Measurements from ENCODE around the gene MYH11. TPM values are rescaled to one million over a fixed set of nuclear protein-coding genes. Genes with fewer than 3 reads are reported as not detected.
"Not testable (repeated sequence)": the region's sequence is repeated elsewhere in the genome, so short reads cannot be mapped to it uniquely, and the experiment has no call there.

Gene MYH11
- total RNA-seq, 1 experiment from 2014 or later: not detected

DNA sequence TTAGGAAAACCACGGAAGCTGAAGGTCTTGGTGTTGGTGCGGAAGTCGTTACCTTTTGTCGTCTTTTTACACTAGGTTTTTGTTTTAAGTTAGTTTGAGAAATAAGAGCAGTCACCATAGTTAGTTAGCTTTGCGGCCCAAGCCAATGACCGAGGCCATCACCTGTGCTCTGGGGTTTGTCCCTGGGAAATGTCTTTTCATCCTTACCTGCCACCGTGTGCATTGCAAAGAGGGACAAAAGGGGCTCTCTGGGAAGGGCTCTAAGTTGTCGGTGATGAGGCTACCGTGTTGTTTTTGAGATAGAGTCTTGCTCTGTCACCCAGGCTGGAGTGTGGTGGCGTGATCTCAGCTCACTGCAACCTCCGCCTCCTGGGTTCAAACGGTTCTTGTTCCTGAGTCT is 157.0 kb downstream of the MYH11 start:
- peaks cover 91% of the 10 kb centered on the region for H3K36me3 Mint-ChIP-seq (ENCODE audit: insufficient read depth, unreplicated experiment)
- intact Hi-C loops (cut with micrococcal nuclease): no loop called here
- ChIA-PET CTCF (interaction anchor here (0.6 to 1.2 kb wide), 2 partner anchors 10 to 238 kb away, joined by 3 to 6 read pairs; no protein-coding TSS in a partner anchor), POLR2A (interaction anchor here (1.8 kb wide), 1 partner anchor 58 kb away, joined by 4 read pairs; the partner anchor contains the start of gene MARF1)
- no peak for DNase-seq (ENCODE audit: unreplicated experiment)
- no peaks in the 10 kb centered on the region for H3K9me3 Mint-ChIP-seq (ENCODE audit: unreplicated experiment)
- TF ChIP-seq CTCF (IDR thresholded peaks at IDR 0.05; ENCODE audit: unreplicated experiment): no peak
- H3K4me3 Mint-ChIP-seq (ENCODE audit: unreplicated experiment): no peak overlapping the region
- no peak overlapping the region for H3K27ac Mint-ChIP-seq (ENCODE audit: low read depth, unreplicated experiment)
- no TSS peak for BruUV-seq (replicated peaks)
- H3K4me1 Mint-ChIP-seq (ENCODE audit: insufficient read depth, unreplicated experiment): no peaks in the 10 kb centered on the region
- H3K27me3 Mint-ChIP-seq (ENCODE audit: insufficient read depth, unreplicated experiment): no peaks in the 10 kb centered on the region

- H3K4me3 Mint-ChIP-seq (ENCODE audit: unreplicated experiment): no peak overlapping the region
- DNase-seq (ENCODE audit: unreplicated experiment): no peak
- no peak for TF ChIP-seq CTCF (IDR thresholded peaks at IDR 0.05; ENCODE audit: unreplicated experiment)
- intact Hi-C loops (cut with micrococcal nuclease): no loop called here
- peaks cover 97% of the 10 kb centered on the region for H3K36me3 Mint-ChIP-seq (ENCODE audit: insufficient read depth, unreplicated experiment)
- no peaks in the 10 kb centered on the region for H3K9me3 Mint-ChIP-seq (ENCODE audit: unreplicated experiment)
- H3K4me1 Mint-ChIP-seq (ENCODE audit: insufficient read depth, unreplicated experiment): peaks cover under 1% of the 10 kb centered on the region
- CTCF ChIA-PET: interaction anchor here (0.6 to 2.4 kb wide), 3 partner anchors 10 to 53 kb away, joined by 3 to 16 read pairs (median 6); no protein-coding TSS in a partner anchor
- no TSS peak for BruUV-seq (replicated peaks)
- POLR2A ChIA-PET: interaction anchor here (1.6 kb wide), 1 partner anchor 12 kb away, joined by 7 read pairs; no protein-coding TSS in a partner anchor
- H3K27me3 Mint-ChIP-seq (ENCODE audit: insufficient read depth, unreplicated experiment): no peaks in the 10 kb centered on the region
- H3K27ac Mint-ChIP-seq (ENCODE audit: low read depth, unreplicated experiment): no peak overlapping the region
Observed at GRCh38 chr16:15694499-15694898, 162.3 kb downstream of the MYH11 start.

DNA sequence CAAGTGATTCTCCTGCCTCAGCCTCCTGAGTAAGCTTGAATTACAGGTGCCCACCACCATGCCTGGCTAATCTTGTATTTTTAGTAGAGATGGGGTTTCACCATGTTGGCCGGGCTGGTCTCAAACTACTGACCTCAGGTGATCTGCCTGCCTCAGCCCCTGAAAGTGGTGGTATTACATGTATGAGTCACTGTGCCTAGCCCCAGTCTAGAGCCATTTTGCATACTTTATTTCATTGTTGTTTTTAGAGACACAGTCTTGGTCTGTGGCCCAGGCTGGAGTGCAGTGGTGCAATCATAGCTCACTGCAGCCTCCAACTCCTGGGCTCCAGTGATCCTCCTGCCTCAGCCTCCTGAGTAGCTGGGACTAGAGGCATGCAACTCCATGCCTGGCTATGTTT is 164.3 kb downstream of the MYH11 start:
- H3K4me1 Mint-ChIP-seq (ENCODE audit: insufficient read depth, unreplicated experiment); H3K4me3 Mint-ChIP-seq (ENCODE audit: unreplicated experiment); BruUV-seq (replicated peaks); intact Hi-C loops (cut with micrococcal nuclease); DNase-seq (ENCODE audit: unreplicated experiment); H3K9me3 Mint-ChIP-seq (ENCODE audit: unreplicated experiment); H3K27me3 Mint-ChIP-seq (ENCODE audit: insufficient read depth, unreplicated experiment): not testable (repeated sequence)
- POLR2A ChIA-PET: interaction anchor here (2.3 kb wide), 1 partner anchor 50 kb away, joined by 6 read pairs; no protein-coding TSS in a partner anchor
- peak overlapping the region; percentile 35 for H3K27ac Mint-ChIP-seq (ENCODE audit: low read depth, unreplicated experiment)
- peaks cover 98% of the 10 kb centered on the region for H3K36me3 Mint-ChIP-seq (ENCODE audit: insufficient read depth, unreplicated experiment)
- CTCF ChIA-PET: interaction anchor here (0.8 to 2.0 kb wide), 5 partner anchors 12 to 488 kb away, joined by 3 to 6 read pairs (median 3); no protein-coding TSS in a partner anchor

- no peak for DNase-seq (ENCODE audit: unreplicated experiment)
- no peaks in the 10 kb centered on the region for H3K27me3 Mint-ChIP-seq (ENCODE audit: insufficient read depth, unreplicated experiment)
- POLR2A ChIA-PET: interaction anchor here (1.0 kb wide), 1 partner anchor 48 kb away, joined by 7 read pairs; no protein-coding TSS in a partner anchor
- no peaks in the 10 kb centered on the region for H3K9me3 Mint-ChIP-seq (ENCODE audit: unreplicated experiment)
- CTCF ChIA-PET: interaction anchor here (0.5 to 2.0 kb wide), 5 partner anchors 14 to 436 kb away, joined by 3 to 6 read pairs (median 4); no protein-coding TSS in a partner anchor
- no TSS peak for BruUV-seq (replicated peaks)
- no peak for TF ChIP-seq CTCF (IDR thresholded peaks at IDR 0.05; ENCODE audit: unreplicated experiment)
- peaks cover 98% of the 10 kb centered on the region for H3K36me3 Mint-ChIP-seq (ENCODE audit: insufficient read depth, unreplicated experiment)
- intact Hi-C loops (cut with micrococcal nuclease): no loop called here
- no peak overlapping the region for H3K4me3 Mint-ChIP-seq (ENCODE audit: unreplicated experiment)
- H3K27ac Mint-ChIP-seq (ENCODE audit: low read depth, unreplicated experiment): no peak overlapping the region
- peaks cover 6% of the 10 kb centered on the region for H3K4me1 Mint-ChIP-seq (ENCODE audit: insufficient read depth, unreplicated experiment)
Observed at GRCh38 chr16:15691046-15691445, 165.8 kb downstream of the MYH11 start.
